ENCODE data around the gene CCDC127.

- TF ChIP-seq POLR2AphosphoS5 (IDR thresholded peaks at IDR 0.05) = no peak
- TF ChIP-seq EP300 (IDR thresholded peaks at IDR 0.05; ENCODE audit: low read depth) = no peak
- no peak for TF ChIP-seq CTCF (IDR thresholded peaks at IDR 0.05)
These were observed 21.6 kb downstream of the CCDC127 start for GRCh38 chr5:196350-196749.
